Posterior vena cava (tissue), 2 donors: ENCODE data around the gene PSMD14. TPM values are rescaled to one million over a fixed set of nuclear protein-coding genes. Genes with fewer than 3 reads are reported as not detected.
"Not testable (repeated sequence)": the region's sequence is repeated elsewhere in the genome, so short reads cannot be mapped to it uniquely, and the experiment has no call there.

Experiments used
- DNase-seq: peaks from one replicate; pipeline ENCODE4 v3.0.0-alpha.2; 2020; ENCODE audit warnings: low spot score
- intact Hi-C, 2 donors: fragments of 100-400 bp; cut with DNase I; formaldehyde crosslinking; loops; one replicate each; pipeline versions ENCODE4 v1.14.1 to v1.14.2; 2022 to 2023
- long read RNA-seq, 2 donors: library from polyadenylated mRNA; unstranded; transcript quantifications; one replicate each; pipeline ENCODE4 v2.0.0, GENCODE V29; 2020 to 2021
- total RNA-seq, 2 donors: library from RNA; stranded (reverse); fragmentation: NEBNext Ultra II Directional; extraction: Animal tissue kit (Norgen Biotek cat#: 25700); gene quantifications; one replicate each; pipeline ENCODE4 v1.2.1, GENCODE V29; 2021
- donor health status: DM: yes; HTN: yes; CAD: no.
- donor health status: DM: yes; HTN: yes; CAD: no.

Gene PSMD14
- total RNA-seq, result 10 to 100 TPM; 43.8 to 51.3 TPM
- long read RNA-seq, donor 1, transcript PSMD14-201 (12 exons, 1,954 nt), result major isoform, 35 of 37 reads
- long read RNA-seq, donor 1, partial matches to known transcripts, result 1 of 37 reads
- long read RNA-seq, donor 1, other reads (novel, unspliced or antisense), result 1 of 37 reads
- long read RNA-seq, donor 2, transcript PSMD14-201 (12 exons, 1,954 nt), result major isoform, 239 of 261 reads
- long read RNA-seq, donor 2, partial matches to known transcripts, result 10 of 261 reads
- long read RNA-seq, donor 2, other reads (novel, unspliced or antisense), result 12 of 261 reads

DNA sequence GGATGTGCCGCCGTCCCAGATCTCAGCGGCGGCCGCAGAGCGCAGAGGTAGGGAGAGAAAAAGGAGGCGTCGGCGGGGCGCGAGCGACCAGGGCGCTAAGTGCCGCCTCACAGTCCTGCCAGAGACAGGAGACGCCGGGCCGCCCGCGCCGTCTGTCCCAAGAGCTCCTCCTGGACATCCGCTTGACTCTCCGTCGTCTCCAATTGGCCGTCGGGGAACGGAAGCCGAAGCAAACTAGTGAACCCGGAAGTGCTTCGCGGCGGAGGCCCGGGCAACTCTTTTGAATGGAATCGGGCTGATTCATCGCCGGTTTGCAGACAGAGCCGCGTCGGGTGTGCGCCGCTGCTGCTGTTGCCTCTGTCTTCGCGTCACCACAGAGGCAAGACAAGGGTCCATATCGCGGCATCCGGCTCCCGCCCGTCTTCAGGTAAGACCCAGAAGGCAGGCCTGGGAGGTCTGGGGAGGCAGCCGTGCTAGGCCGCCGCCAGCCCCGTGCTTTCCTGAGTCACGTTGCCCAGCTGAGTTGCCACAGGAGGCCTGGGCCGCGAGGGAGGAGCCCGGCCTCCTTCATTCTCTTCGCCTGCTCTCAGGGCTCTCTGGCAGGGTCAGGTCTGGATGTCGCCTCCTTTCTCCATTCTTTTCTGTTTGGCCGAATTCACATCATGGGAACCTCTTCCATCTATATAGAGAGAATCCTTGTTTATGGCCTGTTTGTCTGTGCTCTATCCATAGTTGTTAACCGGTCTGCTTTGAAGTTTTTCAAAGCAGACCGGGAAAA lies at the start of gene PSMD14:
Gene PSMD14, plus strand, starts transcription at position 248 of the 778 bp plus-strand sequence. CDS start 10,401 bp downstream, outside the sequence.
- intact Hi-C loops, result no loop called here
- peak; percentile 98 for DNase-seq

DNA sequence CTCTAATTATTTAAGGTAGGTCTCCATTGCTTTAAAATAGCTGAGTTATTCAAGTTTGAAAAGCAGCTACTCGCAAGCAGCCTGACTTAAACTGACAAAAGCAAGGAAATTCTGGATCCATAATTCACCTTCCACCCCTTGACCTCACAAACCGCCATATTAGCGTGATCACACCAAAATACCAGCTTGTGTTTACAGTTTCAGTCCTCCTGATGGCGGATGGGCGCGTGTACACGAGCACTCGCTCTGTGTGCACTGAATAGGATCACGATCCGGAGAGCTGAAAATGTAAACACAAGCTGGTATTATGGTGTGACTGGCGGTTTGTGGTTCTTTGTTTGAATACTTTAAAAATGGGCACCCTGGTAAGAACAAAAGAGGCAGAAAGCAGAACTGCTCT lies 42.4 kb upstream of the PSMD14 start:
- DNase-seq, result no peak
- intact Hi-C loops, result no loop called here

DNA sequence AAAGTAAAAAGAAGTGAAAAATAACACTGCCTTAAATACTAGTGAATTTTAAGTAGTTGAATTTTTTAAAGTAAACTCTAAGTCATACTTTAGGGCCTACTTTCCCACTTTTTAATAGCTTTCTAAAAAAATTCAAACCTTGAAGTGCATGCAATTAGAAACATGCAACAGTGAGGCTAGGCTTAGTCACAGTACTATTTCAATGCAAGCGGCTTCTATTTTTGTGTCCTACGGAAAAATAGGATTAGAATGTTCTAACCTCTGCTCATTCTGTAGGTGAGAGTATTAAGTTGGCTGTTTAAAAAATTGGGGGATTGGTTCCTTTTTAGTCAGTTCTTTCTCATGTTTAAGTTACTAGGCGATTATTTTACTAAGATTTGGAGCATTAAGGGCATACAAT lies 39.1 kb upstream of the PSMD14 start:
- no peak for DNase-seq

DNA sequence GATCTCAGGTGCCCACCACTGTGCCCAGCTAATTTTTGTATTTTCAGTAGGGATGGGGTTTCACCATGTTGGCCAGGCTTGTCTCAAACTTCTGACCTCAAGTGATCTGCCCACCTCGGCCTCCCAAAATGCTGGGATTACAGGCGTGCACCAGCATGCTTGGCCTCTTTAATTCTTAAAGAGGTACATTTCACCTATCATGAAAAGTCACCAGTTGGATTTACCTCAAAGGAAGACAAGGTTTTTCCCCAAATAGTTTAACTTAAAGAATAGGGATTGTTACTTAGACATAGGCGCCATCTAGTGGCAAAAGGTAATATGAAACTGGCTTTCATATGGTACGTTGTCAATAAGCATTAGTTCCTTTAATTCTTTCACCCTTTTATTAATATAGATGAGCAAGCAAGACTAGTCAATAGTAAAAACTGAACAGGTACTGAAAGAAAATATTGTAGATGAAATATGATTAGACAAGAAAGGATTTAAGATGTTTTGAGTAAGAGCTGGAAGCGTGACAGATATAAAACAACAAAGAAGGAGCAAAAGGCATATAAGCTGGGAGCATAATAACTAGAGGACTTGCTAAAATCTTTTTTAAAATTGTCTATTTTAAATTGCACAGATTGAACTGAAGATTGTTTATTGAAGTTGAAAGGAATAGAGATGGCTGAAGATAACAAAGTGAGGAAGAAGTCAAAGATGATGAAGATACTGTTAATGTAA lies 35.0 kb upstream of the PSMD14 start:
- intact Hi-C loops, result no loop called here
- no peak for DNase-seq

More for the DNA sequence above, 39.1 kb upstream of the PSMD14 start:
- intact Hi-C loops, result no loop called here

DNA sequence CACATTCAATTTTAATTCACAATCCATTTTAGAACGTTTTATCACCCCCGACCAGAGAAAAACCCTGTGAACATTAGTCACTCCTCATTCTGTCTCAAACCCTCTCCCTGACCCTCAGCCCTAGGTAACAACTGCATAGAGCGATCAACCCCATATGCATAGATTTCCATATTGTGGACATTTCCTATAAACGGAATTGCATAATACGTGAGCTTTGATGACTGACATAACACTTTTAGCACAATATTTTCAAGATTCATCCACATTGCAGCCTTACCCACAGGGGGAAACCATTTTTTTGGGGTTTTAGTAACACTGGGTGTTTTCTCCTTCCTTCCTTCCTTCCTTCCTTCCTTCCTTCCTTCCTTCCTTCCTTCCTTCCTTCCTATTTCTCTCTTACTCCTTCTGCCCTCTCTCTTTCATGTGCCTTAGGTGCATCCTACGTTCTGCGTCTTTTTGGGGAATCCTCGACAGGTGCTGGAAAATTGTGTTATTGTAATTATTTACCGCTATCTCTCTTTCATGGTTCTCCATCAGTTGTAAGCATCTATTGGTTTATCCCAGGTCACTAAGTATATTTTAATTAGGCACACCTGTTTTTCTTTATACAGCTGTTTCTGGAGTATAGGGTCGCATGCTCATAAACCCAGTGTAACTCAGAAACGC lies 29.5 kb upstream of the PSMD14 start:
- DNase-seq, intact Hi-C loops: not testable (repeated sequence)

DNA sequence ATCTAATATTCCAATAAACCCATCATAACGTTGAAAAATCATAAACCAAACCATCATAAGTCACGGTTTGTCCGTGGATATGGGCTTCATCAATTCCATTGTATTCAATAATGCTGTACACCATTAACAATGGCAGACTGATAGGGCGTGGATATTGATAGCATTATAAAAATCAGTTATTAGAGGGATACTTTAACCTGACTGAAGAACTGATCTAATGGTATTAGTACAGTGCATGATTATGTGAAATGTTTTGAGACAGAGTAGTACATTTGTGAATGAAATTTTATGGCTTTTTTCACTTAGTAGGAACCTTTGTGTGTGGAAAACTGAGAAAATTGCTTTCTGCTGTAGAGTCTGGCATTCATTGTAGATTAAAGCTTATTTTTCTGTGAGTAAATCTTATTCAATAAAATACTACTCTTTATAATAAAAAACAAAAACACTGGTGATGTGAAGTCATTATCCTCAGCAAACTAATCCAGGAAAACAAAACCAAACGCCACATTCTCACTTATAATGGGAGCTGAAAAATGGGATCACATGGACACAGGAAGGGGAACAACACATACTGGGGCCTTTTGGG lies 28.9 kb upstream of the PSMD14 start:
- intact Hi-C loops, DNase-seq: not testable (repeated sequence)

DNA sequence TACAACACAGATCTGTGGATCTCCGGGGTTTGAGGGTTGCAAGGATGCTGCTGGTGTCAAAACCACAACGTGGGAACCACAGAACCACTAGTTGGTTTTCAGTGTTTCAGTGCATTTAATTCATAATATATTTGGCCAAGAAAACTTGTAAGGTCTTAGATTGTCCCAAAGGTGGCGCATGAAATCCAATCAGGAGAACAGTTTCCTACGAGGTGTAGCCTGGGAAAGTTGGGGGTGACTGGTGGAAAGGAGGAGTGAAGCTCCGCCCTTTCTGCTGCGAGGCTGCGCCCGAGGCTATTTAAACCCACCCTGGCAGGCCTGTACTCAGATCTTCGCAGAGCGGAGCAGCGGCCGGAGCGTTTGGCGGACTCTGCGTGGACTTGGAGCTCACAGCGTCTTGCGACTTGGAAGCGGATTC lies 27.3 kb upstream of the PSMD14 start:
- peak; percentile 95 for DNase-seq
- intact Hi-C loops, result not testable (repeated sequence)

DNA sequence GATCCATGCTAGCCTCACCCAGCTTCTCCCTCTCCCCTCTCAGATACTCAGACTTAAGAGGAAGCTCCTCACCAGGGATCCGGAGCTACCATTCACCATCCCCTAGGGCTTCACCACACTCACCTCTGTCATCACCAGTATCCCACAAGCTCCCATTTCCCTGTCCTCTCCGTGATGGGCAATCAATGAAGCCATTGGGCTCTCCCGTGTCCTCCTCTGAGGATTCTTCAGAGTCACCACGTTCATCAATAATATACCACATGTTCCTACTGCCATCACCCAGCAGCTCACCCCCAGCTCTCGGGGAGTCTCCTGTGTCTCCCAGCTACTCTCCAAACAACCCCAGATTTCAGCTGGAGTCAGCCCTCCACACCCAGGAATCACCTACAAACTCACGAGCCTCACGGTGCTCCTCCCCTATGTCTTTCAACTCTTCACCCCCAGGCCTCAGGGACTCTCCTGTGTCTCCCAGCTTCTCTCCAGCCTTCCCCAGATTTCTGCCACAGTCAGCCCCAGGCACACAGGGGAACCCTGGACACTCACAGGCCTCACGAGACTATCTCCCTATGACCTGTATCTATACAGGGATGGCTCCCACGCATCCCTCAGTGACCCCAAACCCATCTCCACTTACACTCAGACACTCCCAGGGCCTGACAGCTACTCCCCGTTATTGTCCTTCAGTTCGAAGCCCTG lies 26.5 kb upstream of the PSMD14 start:
- intact Hi-C loops, DNase-seq: not testable (repeated sequence)

DNA sequence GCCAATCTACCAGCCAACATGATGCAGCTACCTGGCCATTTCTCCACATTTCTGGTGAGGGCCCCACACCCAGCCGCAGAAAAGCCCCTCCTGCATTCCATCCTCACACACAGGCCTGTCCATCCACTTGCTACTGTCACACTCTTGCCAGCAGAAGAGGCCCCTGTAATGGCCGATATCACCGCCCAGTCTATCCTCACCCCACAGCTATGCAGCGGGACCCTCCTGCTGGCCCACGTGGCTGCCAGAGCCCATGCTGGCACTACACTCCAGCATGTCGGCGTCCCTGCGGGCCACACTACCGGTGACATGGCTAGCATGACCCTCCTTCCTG lies 25.9 kb upstream of the PSMD14 start:
- intact Hi-C loops, result not testable (repeated sequence)

DNA sequence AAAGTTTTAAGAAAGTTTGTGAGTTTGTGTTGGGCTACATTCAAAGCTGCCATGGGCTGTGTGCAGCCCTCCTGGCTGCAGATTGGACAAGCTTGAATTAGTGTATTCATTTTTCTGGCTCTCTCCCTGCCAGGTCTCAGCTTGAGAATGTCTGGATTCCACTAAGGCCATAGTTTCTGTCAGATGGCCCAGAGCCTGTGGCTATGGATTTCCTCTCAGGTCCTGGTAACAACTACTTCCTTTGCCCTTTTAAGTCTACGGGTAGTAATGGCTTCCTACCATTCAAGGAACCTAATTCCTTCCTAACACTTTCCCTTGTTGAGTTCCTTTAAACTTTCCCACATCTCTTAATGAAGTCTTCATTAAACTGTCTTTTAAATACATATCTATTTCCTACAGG lies 24.3 kb upstream of the PSMD14 start:
- intact Hi-C loops, result no loop called here
- DNase-seq, result no peak

More for the DNA sequence above, 25.9 kb upstream of the PSMD14 start:
- DNase-seq, result not testable (repeated sequence)

DNA sequence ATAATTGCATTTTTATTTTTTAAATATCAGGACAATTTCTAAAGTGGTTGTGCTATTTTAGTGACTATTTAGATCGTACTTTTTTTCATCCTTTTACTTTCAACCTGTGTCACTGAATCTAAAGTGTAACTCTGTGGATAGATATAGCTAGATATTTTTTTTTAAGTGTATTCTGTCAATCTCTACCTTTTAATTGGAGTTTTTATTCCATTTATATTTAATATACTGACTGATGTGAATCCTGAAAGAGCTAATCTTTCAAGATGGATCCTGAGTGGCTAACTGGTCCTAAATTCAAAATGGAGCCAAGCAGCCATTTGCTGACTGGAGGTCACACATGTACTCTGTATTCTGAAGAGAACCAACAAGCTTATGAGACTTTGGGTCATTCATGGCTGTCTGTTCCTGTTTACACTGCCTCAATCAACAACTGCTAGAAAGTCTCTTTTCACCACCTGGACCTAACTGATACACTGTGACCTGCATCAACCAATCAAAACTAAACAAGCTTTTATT lies 4.6 kb upstream of the PSMD14 start:
- intact Hi-C loops, result no loop called here
- no peak for DNase-seq

DNA sequence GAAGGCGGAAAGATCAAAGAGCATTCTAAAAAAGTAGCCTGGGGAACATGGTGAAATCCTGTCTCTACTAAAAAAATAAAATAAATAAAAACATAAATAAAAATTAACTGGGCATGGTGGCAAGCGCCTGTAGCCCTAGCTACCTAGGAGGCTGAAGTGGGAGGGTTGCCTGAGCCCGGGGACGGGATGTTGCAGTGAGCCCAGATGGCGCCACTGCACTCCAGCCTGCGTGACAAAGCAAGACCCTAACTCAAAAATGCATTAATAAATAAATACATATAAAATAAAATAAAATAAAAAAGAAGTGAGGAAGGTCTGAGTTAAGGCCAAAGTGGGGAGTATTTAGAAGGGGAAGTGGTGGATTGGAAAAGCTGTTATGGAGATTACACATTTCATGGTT lies 1.3 kb upstream of the PSMD14 start:
- intact Hi-C loops, result no loop called here
- DNase-seq, result no peak

DNA sequence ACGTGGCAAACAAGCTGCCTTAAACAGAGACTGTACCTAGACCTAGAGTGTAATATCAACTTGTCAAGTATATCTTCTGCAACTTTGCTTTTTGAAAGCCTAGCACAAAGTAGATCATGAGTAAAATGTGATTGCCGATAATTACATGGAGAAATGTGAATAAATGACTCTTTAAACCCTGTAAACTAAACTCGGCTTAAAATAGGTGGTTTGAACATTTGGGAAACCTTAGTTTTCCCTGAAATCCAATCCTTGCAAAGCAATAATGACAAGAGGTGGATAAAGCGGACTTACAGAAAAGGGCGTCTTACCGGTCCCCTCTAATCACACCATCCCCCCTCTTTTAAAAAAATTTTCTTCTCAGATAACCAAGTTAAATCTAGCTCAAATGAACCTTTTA lies 549 bp upstream of the PSMD14 start:
- intact Hi-C loops, result no loop called here
- no peak for DNase-seq

DNA sequence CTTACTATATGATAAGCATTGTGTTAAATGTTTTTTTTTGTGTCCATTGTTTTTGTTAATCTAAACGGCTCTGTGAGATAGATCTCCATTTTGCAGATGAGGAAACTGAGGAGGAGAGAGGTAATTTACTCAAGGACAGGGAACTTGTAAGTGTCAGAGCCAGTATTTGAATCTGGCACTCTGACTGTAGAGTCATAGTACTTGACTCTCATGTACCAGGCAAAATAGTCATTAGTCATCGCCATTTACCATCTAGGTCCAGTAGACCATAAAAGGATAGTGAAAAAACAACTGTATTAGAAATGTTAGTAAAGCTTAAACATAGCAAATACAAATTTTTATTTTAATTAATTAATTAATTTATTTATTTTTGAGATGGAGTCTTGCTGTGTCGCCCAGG lies 4.8 kb downstream of the PSMD14 start:
- intact Hi-C loops, result no loop called here
- DNase-seq, result no peak

DNA sequence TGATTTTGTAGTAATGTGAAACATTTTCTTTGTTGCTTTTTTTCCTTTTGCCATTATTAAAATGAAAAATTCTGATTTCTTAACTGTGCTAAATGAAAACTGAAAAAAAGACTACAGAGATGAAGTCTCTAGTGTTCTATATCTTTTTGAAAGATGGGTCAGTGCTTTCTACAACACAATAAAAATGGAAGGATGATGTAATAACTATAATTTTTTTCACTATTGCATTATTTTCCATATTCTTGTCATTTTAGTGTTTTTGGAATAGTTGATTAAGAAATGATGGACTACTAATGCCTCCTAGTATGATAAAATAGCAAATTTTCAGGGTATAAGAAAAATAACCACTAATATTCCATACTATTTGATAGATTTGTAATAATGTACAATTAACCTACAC lies 7.2 kb downstream of the PSMD14 start:
- no peak for DNase-seq
- intact Hi-C loops, result no loop called here

DNA sequence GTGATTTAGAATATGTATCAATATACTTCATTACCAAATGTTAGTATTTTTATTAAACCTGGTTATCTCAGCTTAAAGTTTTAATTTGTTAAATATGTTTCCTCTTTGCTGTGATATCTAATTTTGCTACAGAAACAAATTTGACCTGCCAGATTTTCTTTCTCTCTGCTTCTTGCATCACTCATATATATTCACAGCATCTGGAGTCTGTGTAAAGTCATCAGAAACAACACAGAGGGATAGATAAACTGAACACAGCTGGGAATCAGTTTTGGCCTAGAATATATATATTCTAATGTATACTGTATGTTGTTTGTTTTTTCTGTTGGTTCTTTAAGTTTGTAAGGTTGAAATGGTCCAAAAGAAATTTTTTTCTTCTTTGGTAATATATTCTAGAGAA lies 8.5 kb downstream of the PSMD14 start:
- DNase-seq, result no peak
- intact Hi-C loops, result no loop called here

DNA sequence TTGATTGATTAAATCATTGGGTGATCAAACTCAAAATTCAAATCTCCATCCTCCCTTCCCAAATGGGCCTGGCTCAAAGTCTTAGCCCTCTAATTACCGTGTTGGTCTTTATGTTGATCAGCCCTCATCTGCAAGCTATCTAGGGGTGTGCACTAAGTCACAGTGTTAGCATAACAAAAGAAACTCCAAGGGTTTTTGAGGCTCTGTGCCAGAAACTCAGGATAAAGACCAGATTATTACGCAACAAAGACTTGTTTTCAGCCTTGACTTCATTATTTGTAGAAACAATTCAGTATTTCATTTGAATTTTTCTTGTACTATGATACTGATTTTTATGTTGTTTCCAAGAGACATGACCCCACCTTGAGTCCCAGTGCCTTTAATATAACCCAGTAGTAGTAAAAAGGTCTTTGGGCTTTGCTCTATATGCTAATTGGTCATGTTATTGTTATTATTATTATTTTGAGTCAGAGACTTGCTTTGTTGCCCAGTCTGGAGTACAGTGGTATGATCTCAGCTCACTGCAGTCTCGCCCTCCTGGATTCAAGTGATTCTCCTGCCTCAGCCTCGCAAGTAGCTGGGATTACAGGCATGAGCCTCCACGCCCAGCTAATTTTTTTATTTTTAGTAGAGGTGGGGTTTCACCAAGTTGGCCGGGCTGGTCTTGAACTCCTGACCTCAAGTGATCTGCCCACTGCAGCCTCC lies 13.9 kb downstream of the PSMD14 start:
- intact Hi-C loops, result no loop called here
- no peak for DNase-seq

DNA sequence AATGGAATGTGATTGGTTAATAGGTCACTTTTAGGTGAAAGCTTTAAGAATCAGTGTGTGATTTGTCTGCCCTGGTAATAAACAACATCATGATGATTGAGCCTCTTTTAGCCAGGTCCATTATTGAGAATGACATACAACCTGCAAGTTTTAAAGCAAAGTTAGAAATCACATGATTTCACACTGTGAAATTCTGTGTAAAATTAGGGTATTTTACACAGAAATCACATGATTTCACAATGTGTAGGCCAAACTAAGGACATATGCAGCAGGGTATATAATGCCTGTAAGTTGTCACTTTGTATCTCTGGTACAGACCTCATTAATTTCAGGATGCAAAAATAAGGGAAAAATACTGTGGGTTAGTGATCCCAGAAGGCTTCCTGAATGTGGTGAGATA lies 16.7 kb downstream of the PSMD14 start:
- no peak for DNase-seq
- intact Hi-C loops, result no loop called here
